Measurements from ENCODE around the gene SLC35F6.
A peak's percentile ranks its signal among the peaks of the same experiment; 100 is the strongest.
"Not testable (repeated sequence)": the region's sequence is repeated elsewhere in the genome, so short reads cannot be mapped to it uniquely, and the experiment has no call there.

The SLC35F6 gene

DNA sequence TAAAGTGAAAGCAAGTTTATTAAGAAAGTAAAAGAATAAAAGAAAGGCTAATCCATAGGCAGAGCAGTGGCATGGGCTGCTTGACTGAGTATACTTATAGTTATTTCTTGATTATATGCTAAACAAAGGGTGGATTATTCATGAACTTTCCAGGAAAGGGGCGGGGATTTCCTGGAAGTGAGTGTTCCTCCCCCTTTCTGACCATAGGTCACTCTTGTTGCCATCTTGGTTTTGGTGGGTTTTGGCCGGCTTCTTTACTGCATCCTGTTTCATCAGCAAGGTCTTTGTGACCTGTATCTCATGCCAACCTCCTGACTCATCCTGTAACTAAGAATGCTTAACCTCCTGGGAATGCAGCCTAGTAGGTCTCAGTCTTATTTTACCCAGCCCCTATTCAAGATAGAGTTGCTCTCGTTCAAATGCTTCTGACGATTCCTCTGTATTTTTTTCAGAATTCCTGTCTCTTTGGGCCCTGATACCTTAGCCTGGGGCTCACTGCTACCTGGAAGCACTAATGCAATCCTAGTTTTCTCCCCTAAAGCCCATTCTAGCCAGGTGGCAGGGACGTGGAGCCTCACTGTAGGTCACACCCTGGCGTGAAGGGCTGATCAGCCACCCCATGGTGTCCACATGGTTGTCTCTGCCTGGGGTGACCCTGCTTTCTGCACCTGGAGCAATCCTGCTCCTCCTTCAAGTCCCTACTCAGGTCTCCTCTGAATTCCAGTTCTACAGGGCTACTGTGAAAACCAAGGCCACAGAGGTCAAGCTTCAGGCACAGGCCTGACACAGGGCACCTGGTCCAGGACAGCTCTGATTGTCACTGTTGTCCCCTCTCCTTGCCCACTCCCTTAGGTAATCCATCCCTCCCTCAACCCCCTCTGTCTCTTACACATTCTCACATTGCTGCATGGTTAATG lies 6.0 kb upstream of the SLC35F6 start:
- DNase-seq: peak; percentile 97

DNA sequence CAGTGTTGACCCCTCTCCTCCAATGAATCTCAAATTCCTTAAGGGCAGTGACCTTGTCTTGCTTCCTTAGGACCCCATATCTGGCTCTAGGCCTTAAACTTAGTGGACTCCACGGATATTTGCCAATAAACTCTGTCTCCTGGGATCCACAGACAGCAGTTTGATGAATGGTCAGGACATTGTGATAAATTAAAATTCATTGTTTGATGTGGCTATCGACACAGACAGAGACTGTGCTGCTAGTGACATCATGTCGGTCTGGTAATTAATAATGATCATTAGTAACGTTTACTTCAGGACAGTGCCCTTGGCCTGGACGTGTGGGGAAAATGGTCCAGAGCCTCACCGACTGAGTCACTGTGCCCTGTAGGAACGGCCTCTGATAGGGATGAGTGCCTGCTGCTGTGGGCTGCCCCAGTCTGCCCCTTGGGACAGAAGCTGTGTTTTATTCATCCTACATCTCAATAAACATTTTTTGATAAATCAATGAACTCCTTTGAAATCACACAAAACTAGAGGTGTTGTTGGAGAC lies 5.2 kb upstream of the SLC35F6 start:
- no peak for DNase-seq

DNA sequence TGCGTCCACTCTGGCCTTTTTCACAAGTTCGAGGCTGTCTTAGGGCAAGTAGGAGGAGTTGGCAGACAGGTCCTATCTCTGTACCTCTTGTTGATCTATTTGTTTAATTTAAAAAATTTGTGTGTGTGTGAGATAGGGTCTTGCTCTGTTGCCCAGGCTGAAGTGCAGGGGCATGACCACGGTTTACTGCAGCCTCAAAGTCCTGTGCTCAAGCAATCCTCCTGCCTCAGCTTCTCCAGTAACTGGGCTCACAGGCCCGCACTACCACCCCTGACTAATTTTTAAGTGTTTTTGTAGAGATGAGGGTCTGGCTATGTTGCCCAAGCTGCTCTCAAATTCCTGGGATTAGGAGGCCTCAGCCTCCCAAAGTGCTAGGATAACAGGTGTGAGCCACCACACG lies 4.2 kb upstream of the SLC35F6 start:
- DNase-seq: no peak

DNA sequence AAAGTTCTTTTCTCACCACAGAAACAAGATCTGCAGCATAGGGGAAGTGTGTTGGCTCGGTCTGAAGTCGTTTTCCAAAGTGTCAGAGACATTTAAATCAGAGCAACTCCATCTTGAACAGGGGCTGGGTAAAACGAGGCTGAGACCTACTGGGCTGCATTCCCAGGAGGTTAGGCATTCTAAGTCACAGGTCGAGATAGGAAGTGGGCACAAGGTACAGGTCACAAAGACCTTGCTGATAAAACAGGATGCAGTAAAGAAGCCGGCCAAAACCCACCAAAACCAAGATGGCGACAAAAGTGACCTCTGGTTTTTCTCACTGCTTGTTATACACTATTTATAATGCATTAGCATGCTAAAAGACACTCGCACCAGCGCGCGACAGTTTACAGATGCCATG lies 3.1 kb upstream of the SLC35F6 start:
- not testable (repeated sequence) for DNase-seq

DNA sequence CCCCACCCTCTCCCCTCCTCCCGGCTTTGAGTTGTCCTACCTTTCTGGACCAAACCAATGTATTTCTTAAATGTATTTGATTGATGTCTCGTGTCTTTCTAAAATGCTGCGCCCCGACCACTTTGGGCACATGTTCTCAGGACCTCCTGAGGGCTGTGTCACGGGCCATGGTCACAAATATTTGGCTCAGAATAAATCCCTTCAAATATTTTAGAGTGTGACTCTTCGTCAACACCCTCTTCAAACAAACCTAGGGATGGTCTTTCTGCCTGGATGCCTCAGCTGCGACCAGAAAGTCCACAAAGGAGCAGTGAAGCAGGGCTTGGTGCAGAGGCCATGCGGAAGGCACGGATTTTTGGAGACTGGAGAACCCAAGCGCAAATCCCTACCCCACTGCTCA lies 1.1 kb upstream of the SLC35F6 start:
- DNase-seq: no peak

DNA sequence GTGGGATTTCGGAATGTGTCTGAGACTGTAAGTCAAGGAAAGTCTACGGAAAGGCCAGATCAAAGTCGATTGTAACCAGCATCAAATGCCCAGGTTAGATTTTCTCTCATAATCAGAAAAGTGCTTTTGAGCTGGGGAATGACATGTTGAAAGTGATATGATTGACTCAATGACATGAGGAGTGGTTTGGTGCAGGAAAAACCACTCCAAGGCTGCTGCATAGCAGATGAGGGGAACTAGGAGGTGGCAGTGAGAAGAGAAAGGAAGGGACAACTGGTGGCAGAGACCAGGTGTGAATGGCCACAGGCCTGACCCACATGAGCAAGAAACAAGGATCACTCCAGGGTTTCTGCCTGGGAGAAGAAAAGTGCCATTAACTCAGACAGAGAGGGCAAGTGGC lies 822 bp downstream of the SLC35F6 start:
- DNase-seq: no peak

DNA sequence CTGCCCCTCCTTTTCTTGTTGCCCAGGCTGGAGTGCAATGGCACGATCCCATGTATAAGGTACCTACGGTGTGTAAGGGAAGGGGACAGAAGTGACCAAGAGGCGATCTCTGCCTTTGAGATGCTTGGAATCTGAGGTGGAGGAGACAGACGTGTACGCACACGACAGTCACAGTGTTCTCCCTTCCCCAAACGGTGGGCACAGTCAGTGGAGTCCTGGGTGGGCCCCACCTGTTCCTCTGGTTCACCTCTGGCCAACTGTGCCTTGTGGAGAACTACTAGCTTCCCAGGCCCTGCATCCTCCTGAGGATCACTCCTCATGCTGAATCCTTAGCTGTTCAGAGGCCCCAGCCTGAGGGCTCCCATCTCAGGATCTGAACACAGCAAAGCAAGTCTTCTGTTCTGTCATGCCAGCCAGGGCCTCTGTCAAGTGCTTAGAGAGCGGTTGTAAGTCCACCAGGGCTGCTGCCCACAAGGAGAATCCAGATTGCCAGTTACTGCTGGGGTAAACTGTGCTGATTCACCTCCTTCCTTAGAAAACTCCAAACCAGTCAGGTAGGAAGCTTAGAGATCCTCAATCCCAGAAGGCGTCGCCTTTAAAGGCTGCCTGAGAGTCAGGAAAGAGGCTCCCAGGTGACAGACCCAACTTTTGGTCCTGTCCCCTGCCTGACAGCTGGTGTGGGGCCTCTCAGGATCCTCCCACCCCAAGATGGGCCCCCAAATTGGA lies 1.6 kb downstream of the SLC35F6 start:
- DNase-seq: no peak

DNA sequence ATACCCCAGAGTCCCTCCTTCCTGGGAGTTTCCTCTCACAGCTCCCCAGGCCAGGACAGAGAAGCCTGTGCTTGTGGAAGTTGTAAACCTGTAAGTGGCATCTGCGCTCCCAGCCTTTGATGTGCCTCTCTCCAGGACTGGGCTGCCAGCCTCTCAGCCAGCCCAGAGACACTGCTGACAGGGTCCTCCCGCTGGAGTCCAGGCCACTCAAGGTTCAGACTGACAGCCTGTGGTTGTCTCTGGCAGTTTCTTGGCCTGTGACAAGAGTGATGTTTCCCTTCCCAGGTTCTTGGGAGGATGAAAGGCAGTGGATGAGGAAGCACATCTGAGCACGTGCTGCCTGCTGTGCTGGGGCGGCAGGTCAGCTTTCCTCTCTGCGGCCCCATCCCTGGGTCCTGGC lies 3.0 kb downstream of the SLC35F6 start:
- no peak for DNase-seq

DNA sequence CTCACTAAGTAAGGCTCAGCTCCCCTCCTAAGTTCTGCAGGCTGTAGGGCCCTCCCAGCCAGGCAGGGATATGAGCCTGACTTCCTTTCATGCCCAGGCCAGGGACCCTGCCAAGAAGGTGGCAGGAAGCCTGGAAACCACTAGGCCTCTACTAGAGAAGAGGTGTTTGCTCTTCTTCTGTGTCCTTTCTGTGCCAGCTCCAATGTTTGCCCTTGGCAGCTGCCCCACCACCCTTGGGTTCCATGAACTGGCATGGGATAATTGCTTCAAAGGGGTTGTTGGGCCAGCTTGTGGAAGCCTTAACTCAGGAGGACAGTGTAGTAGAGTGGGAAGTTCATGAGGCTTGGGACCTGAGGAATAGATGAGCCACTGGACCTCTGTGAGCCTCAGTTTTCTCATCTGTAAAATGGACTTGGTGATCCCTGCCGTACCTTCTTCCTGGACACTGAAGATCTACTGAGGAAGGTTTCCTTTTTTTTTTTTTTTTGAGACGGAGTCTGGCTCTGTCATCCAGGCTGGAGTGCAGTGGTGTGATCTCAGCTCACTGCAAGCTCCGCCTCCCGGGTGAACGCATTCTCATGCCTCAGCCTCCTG lies 3.9 kb downstream of the SLC35F6 start:
- DNase-seq: no peak

DNA sequence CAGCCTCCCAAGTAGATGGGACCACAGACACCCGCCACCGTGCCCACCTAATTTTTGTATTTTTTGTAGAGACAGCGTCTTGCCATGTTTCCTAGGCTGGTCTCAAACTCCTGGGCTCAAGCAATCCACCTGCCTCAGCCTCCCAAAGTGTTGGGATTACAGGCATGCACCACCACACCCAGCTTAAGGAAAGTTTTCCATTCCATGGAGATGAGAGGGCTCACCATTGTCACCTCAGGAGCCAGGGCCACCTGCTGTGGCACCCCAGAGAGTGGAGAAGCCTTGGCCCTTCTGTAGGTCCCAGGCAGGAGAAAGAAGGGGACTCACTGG lies 4.6 kb downstream of the SLC35F6 start:
- no peak for DNase-seq

DNA sequence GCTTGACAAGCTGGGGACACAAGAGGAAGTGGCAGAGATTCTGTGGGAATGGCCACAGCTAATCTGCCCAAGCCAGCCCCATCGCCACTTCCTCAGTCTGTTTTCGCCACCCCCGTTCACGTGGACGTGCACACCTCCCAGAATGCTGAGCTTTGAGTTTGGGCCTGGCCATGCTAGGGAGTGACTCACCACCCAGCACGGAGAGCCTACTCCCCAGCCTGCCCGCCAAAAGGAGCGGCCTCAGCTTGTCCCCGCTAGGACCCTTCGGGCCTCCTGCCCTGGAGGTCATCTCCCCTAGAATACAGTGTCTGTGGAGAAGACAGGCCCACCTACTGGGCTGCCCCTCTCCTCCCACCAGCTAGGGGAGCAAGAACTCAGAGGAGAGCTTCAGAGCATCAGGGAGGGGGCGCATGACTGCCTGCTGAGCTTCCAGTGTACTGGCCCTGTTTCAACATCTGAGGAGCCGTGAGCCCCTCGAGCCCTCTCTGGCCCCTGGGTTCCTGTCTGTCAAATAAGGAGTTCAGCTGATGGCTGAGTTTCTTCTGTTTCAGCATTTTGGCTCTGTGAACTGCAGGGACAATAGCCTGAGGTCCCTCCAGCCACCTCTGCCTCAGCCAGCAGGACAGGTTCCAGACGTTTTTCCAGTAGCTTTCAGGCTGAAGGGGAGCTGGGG lies 5.1 kb downstream of the SLC35F6 start:
- DNase-seq: peak; percentile 98

DNA sequence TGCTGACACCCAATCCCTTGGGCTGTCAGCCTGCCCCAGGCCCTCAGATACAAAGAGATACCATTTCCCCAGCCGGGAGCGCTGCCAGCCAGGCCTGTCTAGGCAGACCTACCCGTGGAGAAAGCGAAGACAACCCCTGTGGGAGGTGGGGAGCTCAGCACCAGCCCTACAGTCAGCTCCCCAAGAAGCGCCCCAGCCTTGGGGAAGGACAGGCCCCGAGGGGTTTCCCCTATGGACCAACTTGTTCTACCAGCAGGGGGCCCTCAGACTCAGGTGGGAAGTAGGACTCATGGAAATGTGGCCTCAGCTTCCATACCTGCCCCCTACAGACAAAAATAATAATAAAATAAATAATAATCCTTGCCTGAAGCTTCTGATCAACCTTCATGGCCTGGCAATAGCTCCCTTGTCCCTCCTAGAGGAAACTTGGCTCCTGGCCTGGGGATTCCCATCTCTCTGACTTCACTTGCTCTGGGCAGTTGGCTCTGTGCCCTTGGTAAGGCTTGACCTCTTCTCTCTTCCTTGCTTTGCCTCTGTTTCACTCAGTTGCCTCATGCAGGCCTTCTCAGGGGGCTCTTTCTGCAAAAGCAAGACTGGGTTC lies 7.0 kb downstream of the SLC35F6 start:
- DNase-seq: peak; percentile 37

DNA sequence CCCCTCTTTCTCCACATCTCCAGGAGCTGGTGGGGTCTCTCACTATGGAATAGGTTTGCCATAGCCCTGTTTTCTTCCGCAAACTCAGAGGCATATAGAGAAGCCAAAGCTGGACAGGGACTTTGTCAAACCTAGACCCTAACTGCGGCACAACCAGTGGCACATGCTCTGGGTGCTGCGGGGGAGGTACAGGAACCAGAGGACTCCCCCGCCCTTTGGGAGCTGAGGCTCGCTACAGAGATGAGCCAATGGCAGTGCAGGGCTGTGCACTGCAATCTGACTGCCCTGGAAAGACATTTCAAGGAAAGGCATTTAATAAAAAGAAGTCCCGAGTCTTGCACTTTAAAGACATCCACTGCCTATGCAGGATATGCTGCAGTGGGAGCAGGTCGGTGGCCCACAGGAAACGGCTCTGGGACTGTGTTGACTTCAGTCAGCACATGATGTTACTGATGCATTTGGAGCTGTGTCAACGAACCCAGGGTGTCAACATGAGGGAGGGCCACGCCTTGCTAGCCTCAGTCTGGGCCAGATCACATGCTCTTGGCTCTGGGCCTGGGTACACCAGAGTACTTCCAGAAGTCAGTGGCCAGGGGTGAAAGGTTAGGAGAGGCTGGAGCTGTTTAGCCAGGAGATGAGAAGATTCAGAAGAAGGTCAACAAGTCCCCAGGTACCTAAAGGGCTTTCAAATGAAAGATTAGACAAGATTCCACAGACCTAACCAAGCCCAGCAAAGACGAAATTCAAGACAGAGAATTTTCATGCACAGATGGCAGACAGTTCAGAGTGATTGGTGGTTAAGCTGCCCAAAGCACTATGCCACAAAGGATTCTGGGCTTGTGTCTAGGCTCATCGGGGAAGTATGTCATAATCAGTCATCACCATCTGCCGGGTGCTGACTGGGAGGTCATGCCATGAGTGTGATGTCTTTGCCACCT lies 8.2 kb downstream of the SLC35F6 start:
- peak; percentile 45 for DNase-seq

DNA sequence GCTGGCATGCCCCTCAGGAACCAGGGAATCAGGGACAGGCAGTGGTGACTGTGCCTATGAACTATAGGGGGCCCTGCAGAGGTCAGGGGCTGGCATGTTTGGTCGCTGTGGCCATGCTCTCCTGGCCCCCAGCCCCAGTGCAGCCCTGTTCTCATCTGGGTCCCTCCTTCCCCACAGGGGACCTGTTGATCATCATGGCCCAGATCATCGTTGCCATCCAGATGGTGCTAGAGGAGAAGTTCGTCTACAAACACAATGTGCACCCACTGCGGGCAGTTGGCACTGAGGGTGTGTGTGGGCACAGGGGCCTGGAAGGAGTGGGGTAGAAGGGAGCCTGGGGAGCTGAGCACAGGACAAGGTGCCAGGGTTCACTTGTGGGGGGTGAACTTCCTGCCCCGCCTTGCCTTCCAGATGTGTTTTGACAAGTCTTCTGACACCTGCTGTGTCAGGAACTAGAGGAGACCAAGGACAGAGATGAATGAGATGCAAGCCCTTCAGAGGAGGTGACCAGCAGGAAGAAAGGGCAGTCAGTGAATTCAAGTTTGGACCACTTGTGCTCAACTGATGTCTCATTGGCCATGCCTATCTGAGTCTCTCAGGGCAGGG lies 12.2 kb downstream of the SLC35F6 start:
- no peak for DNase-seq

DNA sequence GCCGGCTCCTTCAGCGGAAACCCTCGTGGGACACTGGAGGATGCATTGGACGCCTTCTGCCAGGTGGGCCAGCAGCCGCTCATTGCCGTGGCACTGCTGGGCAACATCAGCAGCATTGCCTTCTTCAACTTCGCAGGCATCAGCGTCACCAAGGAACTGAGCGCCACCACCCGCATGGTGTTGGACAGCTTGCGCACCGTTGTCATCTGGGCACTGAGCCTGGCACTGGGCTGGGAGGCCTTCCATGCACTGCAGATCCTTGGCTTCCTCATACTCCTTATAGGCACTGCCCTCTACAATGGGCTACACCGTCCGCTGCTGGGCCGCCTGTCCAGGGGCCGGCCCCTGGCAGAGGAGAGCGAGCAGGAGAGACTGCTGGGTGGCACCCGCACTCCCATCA lies 14.0 kb downstream of the SLC35F6 start:
- DNase-seq: no peak

DNA sequence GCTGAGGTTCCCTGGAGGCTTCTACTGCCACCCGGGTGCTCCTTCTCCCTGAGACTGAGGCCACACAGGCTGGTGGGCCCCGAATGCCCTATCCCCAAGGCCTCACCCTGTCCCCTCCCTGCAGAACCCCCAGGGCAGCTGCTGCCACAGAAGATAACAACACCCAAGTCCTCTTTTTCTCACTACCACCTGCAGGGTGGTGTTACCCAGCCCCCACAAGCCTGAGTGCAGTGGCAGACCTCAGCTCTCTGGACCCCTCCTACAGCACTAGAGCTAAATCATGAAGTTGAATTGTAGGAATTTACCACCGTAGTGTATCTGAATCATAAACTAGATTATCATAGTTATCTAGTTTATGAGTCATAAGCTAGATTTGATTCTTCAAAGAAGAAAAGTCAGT lies 14.4 kb downstream of the SLC35F6 start:
- DNase-seq: no peak

DNA sequence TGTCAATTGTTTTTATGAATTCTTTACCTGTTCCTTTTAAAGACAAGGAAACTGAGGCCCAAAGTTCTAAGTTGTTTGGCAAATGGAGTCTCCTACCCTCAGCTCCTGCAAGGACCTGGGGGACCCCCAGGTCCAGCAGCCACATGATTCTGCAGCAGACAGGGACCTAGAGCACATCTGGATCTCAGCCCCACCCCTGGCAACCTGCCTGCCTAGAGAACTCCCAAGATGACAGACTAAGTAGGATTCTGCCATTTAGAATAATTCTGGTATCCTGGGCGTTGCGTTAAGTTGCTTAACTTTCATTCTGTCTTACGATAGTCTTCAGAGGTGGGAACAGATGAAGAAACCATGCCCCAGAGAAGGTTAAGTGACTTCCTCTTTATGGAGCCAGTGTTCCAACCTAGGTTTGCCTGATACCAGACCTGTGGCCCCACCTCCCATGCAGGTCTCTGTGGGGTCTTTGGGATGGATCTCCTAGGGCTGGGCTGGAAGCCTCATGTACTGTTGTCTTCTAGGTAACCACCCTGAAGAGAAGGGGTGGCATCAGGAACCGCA lies 16.2 kb downstream of the SLC35F6 start:
- DNase-seq: no peak

DNA sequence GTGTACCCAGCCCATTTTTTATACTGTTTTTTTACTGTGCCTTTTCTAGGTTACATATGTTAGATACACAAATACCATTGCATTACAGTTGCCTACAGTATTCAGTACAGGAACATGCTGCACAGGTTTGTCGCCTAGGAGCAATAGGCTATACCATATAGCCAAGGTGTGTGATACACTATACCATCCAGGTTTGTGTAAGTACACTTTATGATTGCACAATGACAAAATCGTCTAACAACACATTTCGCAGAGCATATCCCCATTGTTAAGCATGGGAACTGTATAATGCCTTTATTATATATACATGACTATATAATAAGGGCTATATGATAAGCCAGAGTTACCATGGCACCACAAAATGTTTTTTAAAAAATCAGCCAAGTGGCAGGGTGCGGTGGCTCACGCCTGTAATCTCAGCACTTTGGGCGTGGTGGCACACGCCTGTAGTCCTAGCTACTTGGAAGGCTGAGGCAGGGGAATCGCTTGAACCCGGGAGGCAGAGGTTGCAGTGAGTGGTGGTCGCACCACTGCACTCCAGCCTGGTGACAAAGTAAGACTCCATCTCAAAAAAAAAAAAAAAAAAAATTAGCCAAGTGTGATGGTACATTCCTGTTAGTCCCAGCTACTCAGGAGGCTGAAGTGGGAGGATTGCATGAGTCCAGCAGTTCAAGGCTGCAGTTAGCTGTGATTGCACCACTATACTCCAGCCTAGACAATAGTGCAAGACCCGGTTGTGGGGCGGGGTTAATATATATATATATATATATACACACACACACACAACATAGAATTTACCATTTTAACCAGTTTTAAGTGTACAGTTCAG lies 19.0 kb downstream of the SLC35F6 start:
- DNase-seq: no peak

DNA sequence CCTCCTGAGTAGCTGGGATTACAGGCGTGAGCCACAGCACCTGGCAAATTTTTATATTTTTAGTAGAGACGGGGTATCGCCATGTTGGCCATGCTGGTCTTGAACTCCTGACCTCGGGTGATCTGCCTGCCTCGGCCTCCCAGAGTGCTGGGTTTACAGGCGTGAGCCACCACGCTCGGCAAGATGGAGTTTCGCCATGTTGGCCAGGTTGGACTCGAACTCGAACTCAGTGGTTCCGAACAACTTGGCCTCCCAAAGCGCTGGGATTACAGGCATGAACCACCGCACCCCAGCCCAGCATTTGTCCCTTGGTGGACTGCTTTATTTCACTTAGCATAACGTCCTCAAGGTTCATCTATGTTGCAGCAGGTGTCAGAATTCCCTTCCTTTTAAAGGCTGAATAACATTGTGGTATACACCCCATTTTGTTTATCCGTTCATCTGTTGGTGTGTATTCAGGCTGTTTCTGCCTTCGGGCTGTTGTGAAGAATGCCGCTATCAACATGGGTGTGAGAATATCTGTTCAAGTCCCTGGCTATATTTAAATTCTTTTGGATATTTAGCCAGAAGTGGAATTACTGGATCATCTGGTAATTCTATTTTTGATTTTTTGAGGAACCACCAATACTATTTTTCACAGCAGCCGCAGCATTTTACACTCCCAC lies 20.6 kb downstream of the SLC35F6 start:
- DNase-seq: no peak

Measured in OCI-M1 (cell line).